Astrocyte (in vitro differentiated cells and primary cell): ENCODE results near the gene ZSCAN30. TPM values are rescaled to one million over a fixed set of nuclear protein-coding genes. Genes with fewer than 3 reads are reported as not detected.

Source experiments
- DNase-seq: peaks from one replicate; pipeline ENCODE4 v3.0.0-alpha.2; 2010; ENCODE audit warnings: low read depth
- FAIRE-seq: peaks from 2 replicates; lab custom pipeline; 2011; peaks lifted over from hg19 to GRCh38; lab: Jason Lieb, UNC
- H2AFZ ChIP-seq: 2 replicates; pipeline ENCODE4 v1.6.0; 2012; ENCODE audit warnings: low read depth, low read length, inconsistent platforms
- H3K27ac ChIP-seq: 2 replicates; pipeline ENCODE4 v1.5.1; 2011; ENCODE audit warnings: low read depth, low read length, inconsistent platforms
- H3K27me3 ChIP-seq: 2 replicates; pipeline ENCODE4 v1.6.0; 2011; ENCODE audit warnings: low read length, inconsistent platforms; ENCODE audit not compliant: insufficient read depth
- H3K36me3 ChIP-seq: 2 replicates; pipeline ENCODE4 v1.5.1; 2011; ENCODE audit warnings: low read length, inconsistent platforms; ENCODE audit not compliant: insufficient read depth
- H3K4me1 ChIP-seq: 2 replicates; pipeline ENCODE4 v1.5.1; 2011; ENCODE audit warnings: low read length, inconsistent platforms; ENCODE audit not compliant: insufficient read depth
- H3K4me2 ChIP-seq: 2 replicates; pipeline ENCODE4 v1.6.0; 2012; ENCODE audit warnings: low read length, inconsistent platforms
- H3K4me3 ChIP-seq: 2 replicates; pipeline ENCODE4 v1.5.1; 2011; ENCODE audit warnings: low read depth, mild to moderate bottlenecking, low read length, inconsistent platforms; ENCODE audit not compliant: insufficient read depth
- H3K79me2 ChIP-seq: 2 replicates; pipeline ENCODE4 v1.6.0; 2012; ENCODE audit warnings: mild to moderate bottlenecking, low read length, inconsistent platforms; ENCODE audit not compliant: insufficient read depth
- H3K9ac ChIP-seq: 2 replicates; pipeline ENCODE4 v1.6.0; 2012; ENCODE audit warnings: mild to moderate bottlenecking, low read length, inconsistent platforms
- H3K9me3 ChIP-seq: 2 replicates; pipeline ENCODE4 v1.5.1; 2012; ENCODE audit warnings: low read depth, mild to moderate bottlenecking, low read length, inconsistent platforms; ENCODE audit not compliant: insufficient read depth
- H4K20me1 ChIP-seq: 2 replicates; pipeline ENCODE4 v1.6.0; 2012; ENCODE audit warnings: low read length, inconsistent platforms; ENCODE audit not compliant: insufficient read depth
- H3K27ac Mint-ChIP-seq: one replicate; pipeline ENCODE4 v1.8.0; 2021; ENCODE audit warnings: mild to moderate bottlenecking, mixed read lengths; ENCODE audit not compliant: unreplicated experiment
- H3K27me3 Mint-ChIP-seq: one replicate; pipeline ENCODE4 v1.8.0; 2021; ENCODE audit warnings: low read depth, mixed read lengths; ENCODE audit not compliant: unreplicated experiment
- H3K36me3 Mint-ChIP-seq: one replicate; pipeline ENCODE4 v1.8.0; 2021; ENCODE audit warnings: low read depth, mixed read lengths; ENCODE audit not compliant: unreplicated experiment
- H3K4me1 Mint-ChIP-seq: one replicate; pipeline ENCODE4 v1.8.0; 2021; ENCODE audit warnings: low read depth, mixed read lengths; ENCODE audit not compliant: unreplicated experiment
- H3K4me3 Mint-ChIP-seq: one replicate; pipeline ENCODE4 v1.8.0; 2021; ENCODE audit warnings: mild to moderate bottlenecking, moderate library complexity, mixed read lengths; ENCODE audit not compliant: unreplicated experiment
- H3K9me3 Mint-ChIP-seq: one replicate; pipeline ENCODE4 v1.8.0; 2021; ENCODE audit warnings: mild to moderate bottlenecking, mixed read lengths; ENCODE audit not compliant: unreplicated experiment
- CTCF ChIP-seq: IDR thresholded peaks from 2 replicates; pipeline ENCODE4 v1.5.1; 2011; ENCODE audit warnings: low read depth, mild to moderate bottlenecking, inconsistent platforms, low read length, moderate library complexity; ENCODE audit not compliant: insufficient read depth
- EZH2 ChIP-seq: IDR thresholded peaks from 2 replicates; pipeline ENCODE4 v1.6.1; 2012; ENCODE audit warnings: mild to moderate bottlenecking, low read length, inconsistent platforms; ENCODE audit not compliant: insufficient read depth
- total RNA-seq: library from RNA; stranded (reverse); gene quantifications from 2 replicates; pipeline ENCODE4 v1.2.1, GENCODE V29; 2021

Gene ZSCAN30
- total RNA-seq, 1 donor from 2014 or later: 19.0 TPM

GRCh38 chr18:35268821-35269220 lies 21.2 kb downstream of the ZSCAN30 start:
- FAIRE-seq (no peak), DNase-seq (no peak)
- no peak overlapping the region for H3K4me3 Mint-ChIP-seq
- Histone ChIP-seq H3K27ac (no peak overlapping the region), H3K9ac (no peak overlapping the region), H3K79me2 (no peaks in the 10 kb centered on the region), H3K4me2 (no peak overlapping the region), H2AFZ (no peak overlapping the region), H3K4me3 (no peak overlapping the region), H3K9me3 (peaks cover 3% of the 10 kb centered on the region), H3K27me3 (no peaks in the 10 kb centered on the region), H3K4me1 (peaks cover 3% of the 10 kb centered on the region), H3K36me3 (no peaks in the 10 kb centered on the region), H4K20me1 (no peaks in the 10 kb centered on the region)
- H3K27ac Mint-ChIP-seq: no peak overlapping the region
- peaks cover 32% of the 10 kb centered on the region for H3K36me3 Mint-ChIP-seq
- H3K9me3 Mint-ChIP-seq: peaks cover 32% of the 10 kb centered on the region
- H3K4me1 Mint-ChIP-seq: no peaks in the 10 kb centered on the region
- H3K27me3 Mint-ChIP-seq: no peaks in the 10 kb centered on the region
- no peak for TF ChIP-seq CTCF
- no peak for TF ChIP-seq EZH2

GRCh38 chr18:35267809-35268208 lies 22.2 kb downstream of the ZSCAN30 start:
- Mint-ChIP-seq H3K4me3 (no peak overlapping the region), H3K36me3 (peaks cover 39% of the 10 kb centered on the region), H3K9me3 (peaks cover 29% of the 10 kb centered on the region), H3K4me1 (no peaks in the 10 kb centered on the region), H3K27me3 (no peaks in the 10 kb centered on the region), H3K27ac (no peak overlapping the region)
- H3K4me3 ChIP-seq: peak overlapping the region; percentile 44
- H3K27ac ChIP-seq: no peak overlapping the region
- peaks cover 3% of the 10 kb centered on the region for H3K4me1 ChIP-seq
- H3K9ac ChIP-seq: no peak overlapping the region
- TF ChIP-seq EZH2: no peak
- no peak for TF ChIP-seq CTCF
- no peaks in the 10 kb centered on the region for H3K27me3 ChIP-seq
- H3K4me2 ChIP-seq: peak overlapping the region; percentile 82
- H4K20me1 ChIP-seq: no peaks in the 10 kb centered on the region
- H3K36me3 ChIP-seq: peaks cover 3% of the 10 kb centered on the region
- FAIRE-seq: no peak
- H3K79me2 ChIP-seq: no peaks in the 10 kb centered on the region
- H3K9me3 ChIP-seq: peaks cover 3% of the 10 kb centered on the region
- H2AFZ ChIP-seq: peak overlapping the region; percentile 66
- no peak for DNase-seq

GRCh38 chr18:35267161-35267651 lies 22.8 kb downstream of the ZSCAN30 start:
- H3K27me3 Mint-ChIP-seq: no peaks in the 10 kb centered on the region
- no peak overlapping the region for H3K4me3 Mint-ChIP-seq
- Histone ChIP-seq H3K4me2 (peak overlapping the region; percentile 82), H3K27ac (no peak overlapping the region), H3K9me3 (peaks cover 3% of the 10 kb centered on the region), H3K27me3 (no peaks in the 10 kb centered on the region), H2AFZ (peak overlapping the region; percentile 86), H3K36me3 (peaks cover 6% of the 10 kb centered on the region), H3K9ac (peak overlapping the region; percentile 67), H4K20me1 (no peaks in the 10 kb centered on the region), H3K4me3 (peak overlapping the region; percentile 44), H3K4me1 (peaks cover 3% of the 10 kb centered on the region), H3K79me2 (no peaks in the 10 kb centered on the region)
- DNase-seq (peak; percentile 56), FAIRE-seq (no peak)
- peaks cover 44% of the 10 kb centered on the region for H3K36me3 Mint-ChIP-seq
- H3K27ac Mint-ChIP-seq: no peak overlapping the region
- H3K4me1 Mint-ChIP-seq: no peaks in the 10 kb centered on the region
- TF ChIP-seq CTCF (no peak), EZH2 (no peak)
- H3K9me3 Mint-ChIP-seq: peaks cover 27% of the 10 kb centered on the region
